MCF 10A (cell line): ENCODE measurements around the gene CCDC106. TPM values are rescaled to one million over a fixed set of nuclear protein-coding genes. Genes with fewer than 3 reads are reported as not detected.

Experiments
- BruUV-seq: library from RNA; stranded (reverse); fragments of 400-500 nt; replicated peaks from 2 replicates; lab custom pipeline; 2021; lab: Mats Ljungman, UMichigan
- CTCF ChIA-PET: fragments of 300-600 bp; sonication (Branson Sonifier 250); formaldehyde crosslinking; extraction: SDS; loops from one replicate; lab custom pipeline; 2021; ENCODE audit warnings: antibody characterized with exemption, inconsistent platforms; lab: Yijun Ruan, JAX
- POLR2A ChIA-PET: fragments of 300-600, 350-650 bp; sonication (Branson Sonifier 250); formaldehyde crosslinking; extraction: SDS; loops from one replicate; lab custom pipeline; 2020; ENCODE audit warnings: antibody characterized with exemption, inconsistent platforms; lab: Yijun Ruan, JAX
- DNase-seq: peaks from one replicate; pipeline ENCODE4 v3.0.0-alpha.2; 2018; ENCODE audit not compliant: unreplicated experiment
- H3K27ac Mint-ChIP-seq: one replicate; pipeline ENCODE4 v1.8.0; 2022; ENCODE audit warnings: mild to moderate bottlenecking, low read depth, mixed read lengths; ENCODE audit not compliant: unreplicated experiment
- H3K27me3 Mint-ChIP-seq: one replicate; pipeline ENCODE4 v1.8.0; 2022; ENCODE audit warnings: mixed read lengths; ENCODE audit not compliant: insufficient read depth, unreplicated experiment
- H3K36me3 Mint-ChIP-seq: one replicate; pipeline ENCODE4 v1.8.0; 2022; ENCODE audit warnings: mild to moderate bottlenecking, moderate library complexity, mixed read lengths; ENCODE audit not compliant: insufficient read depth, unreplicated experiment
- H3K4me1 Mint-ChIP-seq: one replicate; pipeline ENCODE4 v1.8.0; 2022; ENCODE audit warnings: mixed read lengths; ENCODE audit not compliant: insufficient read depth, unreplicated experiment
- H3K4me3 Mint-ChIP-seq: one replicate; pipeline ENCODE4 v1.8.0; 2022; ENCODE audit warnings: mild to moderate bottlenecking, moderate library complexity, mixed read lengths; ENCODE audit not compliant: unreplicated experiment
- H3K9me3 Mint-ChIP-seq: one replicate; pipeline ENCODE4 v1.8.0; 2022; ENCODE audit warnings: mixed read lengths; ENCODE audit not compliant: unreplicated experiment
- CTCF ChIP-seq: fragments of 200-600 bp; IDR thresholded peaks from one replicate; pipeline ENCODE4 v1.8.0; 2022; ENCODE audit warnings: antibody characterized with exemption, mild to moderate bottlenecking; ENCODE audit not compliant: unreplicated experiment
- intact Hi-C: fragments of 100-400 bp; cut with micrococcal nuclease; formaldehyde crosslinking; loops from 2 replicates; pipeline ENCODE4 v1.14.1; 2022
- total RNA-seq: library from RNA; stranded (reverse); gene quantifications from 2 replicates; pipeline ENCODE4 v1.2.3, GENCODE V29; 2022

CCDC106 gene
- total RNA-seq, 1 experiment from 2014 or later = 2.5 TPM

GRCh38 chr19:55695511-55696290 is 47.7 kb downstream of the CCDC106 start:
- ChIA-PET CTCF (interaction anchor here (0.7 kb wide), 1 partner anchor 9 kb away, joined by 4 read pairs; no protein-coding TSS in a partner anchor), POLR2A (no interaction called here)
- no peak for TF ChIP-seq CTCF
- no TSS peak for BruUV-seq
- Mint-ChIP-seq H3K36me3 (peaks cover 66% of the 10 kb centered on the region), H3K27ac (no peak overlapping the region), H3K9me3 (no peaks in the 10 kb centered on the region), H3K4me1 (no peaks in the 10 kb centered on the region), H3K27me3 (no peaks in the 10 kb centered on the region), H3K4me3 (no peak overlapping the region)
- intact Hi-C loops = no loop called here
- no peak for DNase-seq

GRCh38 chr19:55696301-55697068 is 48.5 kb downstream of the CCDC106 start:
- ChIA-PET CTCF (interaction anchor here (0.7 kb wide), 1 partner anchor 8 kb away, joined by 4 read pairs; no protein-coding TSS in a partner anchor), POLR2A (no interaction called here)
- Mint-ChIP-seq H3K9me3 (no peaks in the 10 kb centered on the region), H3K4me3 (no peak overlapping the region), H3K27ac (no peak overlapping the region), H3K27me3 (no peaks in the 10 kb centered on the region), H3K36me3 (peaks cover 60% of the 10 kb centered on the region), H3K4me1 (no peaks in the 10 kb centered on the region)
- no peak for DNase-seq
- intact Hi-C loops = no loop called here
- BruUV-seq = no TSS peak
- TF ChIP-seq CTCF = no peak

GRCh38 chr19:55697069-55697440 is 49.0 kb downstream of the CCDC106 start:
- peaks cover 61% of the 10 kb centered on the region for H3K36me3 Mint-ChIP-seq
- no peaks in the 10 kb centered on the region for H3K27me3 Mint-ChIP-seq
- H3K27ac Mint-ChIP-seq = no peak overlapping the region
- intact Hi-C loops = no loop called here
- no peaks in the 10 kb centered on the region for H3K9me3 Mint-ChIP-seq
- DNase-seq = no peak
- POLR2A ChIA-PET = no interaction called here
- TF ChIP-seq CTCF = no peak
- no peak overlapping the region for H3K4me3 Mint-ChIP-seq
- CTCF ChIA-PET = no interaction called here
- no peaks in the 10 kb centered on the region for H3K4me1 Mint-ChIP-seq
- BruUV-seq = no TSS peak

- no peak for TF ChIP-seq CTCF
- Mint-ChIP-seq H3K4me1 (no peaks in the 10 kb centered on the region), H3K27me3 (no peaks in the 10 kb centered on the region), H3K9me3 (no peaks in the 10 kb centered on the region), H3K27ac (no peak overlapping the region), H3K4me3 (no peak overlapping the region), H3K36me3 (peaks cover 66% of the 10 kb centered on the region)
- DNase-seq = no peak
- intact Hi-C loops = no loop called here
- CTCF ChIA-PET = no interaction called here
- no TSS peak for BruUV-seq
- POLR2A ChIA-PET = no interaction called here
Observed at GRCh38 chr19:55697698-55698097, 49.7 kb downstream of the CCDC106 start.
